Keratinocyte (primary cell): ENCODE results near the gene INCA1.

Experiments used
- CTCF ChIP-seq, 3 experiments: IDR thresholded peaks in 1 of 3; conservative IDR thresholded peaks in 1 of 3; optimal IDR thresholded peaks in 1 of 3; 2 replicates in 2 of 3; 3 replicates in 1 of 3; pipeline versions ENCODE3 to v1.5.1; 2011; ENCODE audit warnings: low read length in 3 of 3, mild to moderate bottlenecking in 3 of 3, moderate library complexity in 2 of 3, control low read depth in 1 of 3, inconsistent platforms in 1 of 3; ENCODE audit not compliant: insufficient read depth in 2 of 3; ENCODE audit errors: extremely low read depth in 1 of 3
- EZH2 ChIP-seq: IDR thresholded peaks from one replicate; pipeline ENCODE4 v1.6.1; 2012; ENCODE audit warnings: inconsistent platforms, mild to moderate bottlenecking, low read length, moderate library complexity

GRCh38 chr17:4998027-4998731 lies 857 bp upstream of the INCA1 start:
- TF ChIP-seq CTCF (optimal IDR thresholded peaks at IDR 0.05 in 1 of 3, IDR thresholded peaks at IDR 0.05 in 1 of 3, conservative IDR thresholded peaks at IDR 0.05 in 1 of 3; ENCODE audit: extremely low read depth in 1 of 3, insufficient read depth in 2 of 3, low read length in 3 of 3) = no peak
- no peak for TF ChIP-seq EZH2
